Testis (tissue), 3 donors: Measurements from ENCODE around the gene MEMO1. TPM values are rescaled to one million over a fixed set of nuclear protein-coding genes. Genes with fewer than 3 reads are reported as not detected.
"Not testable (repeated sequence)": the region's sequence is repeated elsewhere in the genome, so short reads cannot be mapped to it uniquely, and the experiment has no call there.

ENCODE experiments used
- DNase-seq: peaks from one replicate; pipeline ENCODE4 v3.0.0-alpha.2; 2019
- H3K27ac ChIP-seq, 2 donors: fragments of 200-600 bp; sonication (generic); one replicate each; pipeline ENCODE4 v1.5.1; 2019
- H3K27me3 ChIP-seq: fragments of 200-600 bp; sonication (generic); one replicate; pipeline ENCODE4 v1.5.1; 2019
- H3K36me3 ChIP-seq: fragments of 200-600 bp; sonication (generic); one replicate; pipeline ENCODE4 v1.5.1; 2017; ENCODE audit warnings: low read depth; ENCODE audit errors: missing control alignments
- H3K4me1 ChIP-seq: fragments of 200-600 bp; sonication (generic); one replicate; pipeline ENCODE4 v1.5.1; 2019
- H3K4me3 ChIP-seq, 2 donors: fragments of 200-600 bp; sonication (generic); one replicate each; pipeline ENCODE4 v1.5.1; 2017 to 2019
- H3K9me3 ChIP-seq: fragments of 200-600 bp; sonication (generic); one replicate; pipeline ENCODE4 v1.5.1; 2017
- POLR2A ChIP-seq: fragments of 450-650 bp; IDR thresholded peaks from one replicate; pipeline ENCODE4 v1.6.1; 2017; ENCODE audit warnings: antibody characterized with exemption, mild to moderate bottlenecking, moderate library complexity
- WGBS, 2 donors: methylation state at CpG; one replicate each; pipeline ENCODE4 v1.1.5; 2018; 5-methylcytosine and 5-hydroxymethylcytosine counted together
- intact Hi-C: fragments of 100-400 bp; cut with DNase I; formaldehyde crosslinking; loops from one replicate; pipeline ENCODE4 v1.15.1; 2023; ENCODE audit warnings: low total_unique reads
- polyA plus RNA-seq: library from polyadenylated mRNA; stranded (reverse); fragments of 350-450 nt; fragmentation: Illumina TruSeq; extraction: RNeasy Lipid Tissue Mini Kit (QIAGEN cat#74804); gene quantifications from one replicate; pipeline ENCODE4 v1.2.3, GENCODE V29; 2014; ENCODE audit warnings: low read depth, low replicate concordance; ENCODE audit not compliant: insufficient read depth
- total RNA-seq, 2 donors: library from RNA; depleted of rRNA; stranded (reverse); fragments of >200 nt; gene quantifications; one replicate each; pipeline ENCODE4 v1.2.3, GENCODE V29; 2016
- TF ChIP-seq, protein P1 (sequence below), 3 experiments: fragments of 450-650 bp in 2 of 3; fragments of 200-600 bp in 1 of 3; sonication (generic) in 1 of 3; IDR thresholded peaks; one replicate each; pipeline ENCODE4 v1.5.1; 2016 to 2019; ENCODE audit warnings: antibody characterized with exemption in 3 of 3, mild to moderate bottlenecking in 2 of 3, moderate library complexity in 1 of 3

MEMO1 gene
- total and polyA plus RNA-seq, 3 donors from 2014 or later = 59.9 to 167 (median 61.1) TPM

DNA sequence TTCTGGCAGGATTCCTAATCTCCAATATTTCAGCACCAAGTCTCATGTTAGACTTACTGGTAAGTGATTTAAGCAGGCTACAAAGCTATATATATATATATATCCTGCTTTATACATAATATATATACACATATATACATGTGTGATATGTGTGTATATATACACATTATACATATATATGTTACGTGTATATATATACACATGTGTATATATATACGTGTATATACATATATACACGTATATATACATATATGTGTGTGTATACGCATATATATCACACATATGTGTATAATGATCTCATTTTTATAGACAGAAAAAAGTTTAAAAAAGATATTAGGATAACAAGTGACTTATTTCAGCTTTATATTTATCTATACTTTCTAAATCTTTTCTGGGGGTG, 41.6 kb downstream of the MEMO1 start:
- Histone ChIP-seq H3K27ac (no peak overlapping the region), H3K4me3 (no peak overlapping the region), H3K9me3 (no peaks in the 10 kb centered on the region), H3K36me3 (no peaks in the 10 kb centered on the region), H3K4me1 (no peaks in the 10 kb centered on the region), H3K27me3 (no peaks in the 10 kb centered on the region)
- DNase-seq = no peak
- 89 to 97% methylated on average over 4 of the region's 4 CpGs for WGBS, 2 donors
- TF ChIP-seq, protein P1, sequence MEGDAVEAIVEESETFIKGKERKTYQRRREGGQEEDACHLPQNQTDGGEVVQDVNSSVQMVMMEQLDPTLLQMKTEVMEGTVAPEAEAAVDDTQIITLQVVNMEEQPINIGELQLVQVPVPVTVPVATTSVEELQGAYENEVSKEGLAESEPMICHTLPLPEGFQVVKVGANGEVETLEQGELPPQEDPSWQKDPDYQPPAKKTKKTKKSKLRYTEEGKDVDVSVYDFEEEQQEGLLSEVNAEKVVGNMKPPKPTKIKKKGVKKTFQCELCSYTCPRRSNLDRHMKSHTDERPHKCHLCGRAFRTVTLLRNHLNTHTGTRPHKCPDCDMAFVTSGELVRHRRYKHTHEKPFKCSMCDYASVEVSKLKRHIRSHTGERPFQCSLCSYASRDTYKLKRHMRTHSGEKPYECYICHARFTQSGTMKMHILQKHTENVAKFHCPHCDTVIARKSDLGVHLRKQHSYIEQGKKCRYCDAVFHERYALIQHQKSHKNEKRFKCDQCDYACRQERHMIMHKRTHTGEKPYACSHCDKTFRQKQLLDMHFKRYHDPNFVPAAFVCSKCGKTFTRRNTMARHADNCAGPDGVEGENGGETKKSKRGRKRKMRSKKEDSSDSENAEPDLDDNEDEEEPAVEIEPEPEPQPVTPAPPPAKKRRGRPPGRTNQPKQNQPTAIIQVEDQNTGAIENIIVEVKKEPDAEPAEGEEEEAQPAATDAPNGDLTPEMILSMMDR (IDR thresholded peaks at IDR 0.05) = no peak
- no peak for TF ChIP-seq POLR2A
- intact Hi-C loops = no loop called here

DNA sequence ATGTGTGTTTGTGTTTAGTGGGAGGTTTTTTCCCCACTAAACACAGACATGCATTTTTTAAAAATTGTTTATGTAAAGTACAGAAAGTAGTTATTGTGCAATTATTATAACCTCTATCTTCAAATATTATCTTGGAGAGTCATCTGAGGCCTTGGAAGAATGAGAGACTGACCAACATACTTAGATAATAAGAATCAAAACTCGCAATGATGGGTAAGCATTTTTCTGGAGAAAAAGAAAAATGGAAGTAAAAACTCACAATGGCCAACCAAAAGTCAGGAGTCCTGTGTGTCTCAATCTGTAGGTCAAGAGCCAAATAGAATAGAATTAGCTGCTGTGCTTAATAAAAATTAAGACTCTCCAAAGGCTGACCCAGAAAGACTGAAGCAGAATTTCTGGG, 43.0 kb downstream of the MEMO1 start:
- H3K36me3 ChIP-seq = no peaks in the 10 kb centered on the region
- 74 to 80% methylated on average over 1 of the region's 1 CpG for WGBS, 2 donors
- DNase-seq = no peak
- TF ChIP-seq, protein P1 (IDR thresholded peaks at IDR 0.05) = no peak
- no peak for TF ChIP-seq POLR2A
- no peak overlapping the region for H3K4me3 ChIP-seq
- H3K9me3 ChIP-seq = no peaks in the 10 kb centered on the region
- intact Hi-C loops = no loop called here
- H3K27ac ChIP-seq = no peak overlapping the region
- no peaks in the 10 kb centered on the region for H3K4me1 ChIP-seq
- no peaks in the 10 kb centered on the region for H3K27me3 ChIP-seq

DNA sequence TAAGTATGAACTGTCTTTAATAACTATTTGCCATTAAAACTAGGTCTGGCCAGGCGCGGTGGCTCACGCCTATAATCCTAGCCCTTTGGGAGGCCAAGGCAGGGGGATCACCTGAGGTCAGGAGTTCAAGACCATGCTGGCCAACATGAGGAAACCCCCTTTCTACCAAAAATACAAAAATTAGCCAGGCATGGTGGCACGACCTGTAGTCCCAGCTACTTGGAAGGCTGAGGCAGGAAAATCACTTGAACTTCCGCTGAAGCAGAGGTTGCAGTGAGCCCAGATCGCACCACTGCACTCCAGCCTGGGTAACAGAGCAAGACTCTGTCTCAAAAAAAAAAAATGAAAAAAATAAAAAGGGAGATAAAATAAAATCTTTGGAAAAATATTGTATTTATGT, 44.4 kb downstream of the MEMO1 start:
- H3K9me3 ChIP-seq, DNase-seq, H3K27me3 ChIP-seq, H3K36me3 ChIP-seq, H3K4me3 ChIP-seq, H3K4me1 ChIP-seq, H3K27ac ChIP-seq, intact Hi-C loops: not testable (repeated sequence)
- 92 to 96% methylated on average over 6 of the region's 6 CpGs for WGBS, 2 donors

DNA sequence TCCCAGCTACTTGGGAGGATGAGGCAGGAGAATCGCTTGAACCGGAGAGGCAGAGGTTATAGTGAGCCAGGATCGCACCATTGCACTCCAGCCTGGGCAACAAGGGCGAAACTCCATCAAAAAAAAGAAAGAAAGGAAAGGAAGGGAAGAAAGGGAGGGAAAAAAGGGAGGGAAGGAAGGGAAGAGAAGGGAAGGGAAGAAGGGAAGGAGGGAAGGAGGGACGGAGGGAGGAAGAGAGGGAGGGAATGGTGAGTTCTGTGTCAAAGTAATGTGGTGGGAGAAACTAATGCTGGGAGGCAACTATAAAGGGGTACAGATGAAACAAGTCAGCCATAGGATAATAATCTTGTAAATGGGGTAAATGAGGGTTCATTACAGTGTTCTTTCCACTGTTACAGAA, 45.7 kb downstream of the MEMO1 start:
- no peaks in the 10 kb centered on the region for H3K36me3 ChIP-seq
- no peak overlapping the region for H3K4me3 ChIP-seq
- no peaks in the 10 kb centered on the region for H3K27me3 ChIP-seq
- H3K9me3 ChIP-seq = no peaks in the 10 kb centered on the region
- no peaks in the 10 kb centered on the region for H3K4me1 ChIP-seq
- intact Hi-C loops = no loop called here
- no peak overlapping the region for H3K27ac ChIP-seq
- no peak for DNase-seq
- TF ChIP-seq, protein P1 (IDR thresholded peaks at IDR 0.05) = no peak
- TF ChIP-seq POLR2A = no peak
- WGBS, 2 donors = 92 to 96% methylated on average over 5 of the region's 5 CpGs

DNA sequence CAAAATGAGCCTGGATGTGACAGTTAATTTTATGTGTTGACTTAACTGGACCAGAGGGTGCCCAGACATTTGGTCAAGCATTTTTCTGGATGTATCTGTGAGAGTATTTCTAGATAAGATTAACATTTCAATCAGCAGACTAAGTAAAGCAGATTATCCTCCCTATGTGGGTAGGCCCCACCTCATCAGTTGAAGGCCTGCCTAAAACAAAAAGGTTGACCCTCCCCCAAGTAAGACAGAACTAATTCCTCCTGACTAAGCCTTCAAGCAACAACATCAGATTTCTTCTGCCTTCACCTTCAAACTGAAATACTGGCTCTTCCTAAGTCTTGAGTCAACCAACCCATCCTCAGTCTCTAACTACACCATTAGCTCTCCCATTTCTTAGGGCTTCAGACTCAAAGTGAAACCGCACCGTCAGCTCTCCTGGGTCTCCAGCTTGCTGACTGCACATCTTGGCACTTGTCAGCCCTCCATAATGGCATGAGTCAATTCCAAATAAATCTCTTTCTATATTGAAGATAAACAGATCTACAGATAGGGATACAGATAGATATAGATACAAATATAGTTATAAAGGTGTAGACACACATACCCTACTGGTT, 47.9 kb downstream of the MEMO1 start:
- 85 to 94% methylated on average over 2 of the region's 2 CpGs for WGBS, 2 donors
- Histone ChIP-seq H3K36me3 (no peaks in the 10 kb centered on the region), H3K4me1 (no peaks in the 10 kb centered on the region), H3K9me3 (no peaks in the 10 kb centered on the region), H3K27me3 (no peaks in the 10 kb centered on the region), H3K4me3 (no peak overlapping the region), H3K27ac (no peak overlapping the region)
- intact Hi-C loops = no loop called here
- TF ChIP-seq POLR2A = no peak
- TF ChIP-seq, protein P1 (IDR thresholded peaks at IDR 0.05) = no peak
- no peak for DNase-seq
